NT2/D1 (cell line): Measurements from ENCODE around the gene CACNA1C.

Source experiments
- DNase-seq: peaks from one replicate; pipeline ENCODE4 v3.0.0-alpha.2; 2011; ENCODE audit warnings: low read depth, low spot score
- H3K27me3 ChIP-seq: 2 replicates; pipeline ENCODE4 v1.6.0; 2011; ENCODE audit warnings: mild to moderate bottlenecking; ENCODE audit not compliant: insufficient read length, insufficient read depth
- H3K36me3 ChIP-seq: 2 replicates; pipeline ENCODE4 v1.6.1; 2011; ENCODE audit warnings: mild to moderate bottlenecking, low read length, mixed read lengths; ENCODE audit not compliant: insufficient read depth, insufficient read length
- H3K4me1 ChIP-seq: 2 replicates; pipeline ENCODE4 v1.5.1; 2011; ENCODE audit not compliant: insufficient read depth, insufficient read length
- H3K4me3 ChIP-seq: 2 replicates; pipeline ENCODE4 v1.5.1; 2011; ENCODE audit warnings: low read depth; ENCODE audit not compliant: insufficient read length
- H3K9ac ChIP-seq: 2 replicates; pipeline ENCODE4 v1.6.0; 2011; ENCODE audit warnings: low read depth; ENCODE audit not compliant: insufficient read length
- H3K9me3 ChIP-seq: 2 replicates; pipeline ENCODE4 v1.5.1; 2011; ENCODE audit warnings: mild to moderate bottlenecking, low read length; ENCODE audit not compliant: insufficient read depth
- SUZ12 ChIP-seq: IDR thresholded peaks from 2 replicates; pipeline ENCODE4 v1.6.1; 2011; ENCODE audit not compliant: insufficient read length, insufficient read depth; ENCODE audit errors: extremely low read depth
- YY1 ChIP-seq: IDR thresholded peaks from 2 replicates; pipeline ENCODE4 v1.6.1; 2011; ENCODE audit not compliant: insufficient read length, insufficient read depth
- ZNF274 ChIP-seq: IDR thresholded peaks from 2 replicates; pipeline ENCODE4 v1.6.1; 2011; ENCODE audit warnings: mild to moderate bottlenecking, low read depth, low read length

CACNA1C gene

DNA sequence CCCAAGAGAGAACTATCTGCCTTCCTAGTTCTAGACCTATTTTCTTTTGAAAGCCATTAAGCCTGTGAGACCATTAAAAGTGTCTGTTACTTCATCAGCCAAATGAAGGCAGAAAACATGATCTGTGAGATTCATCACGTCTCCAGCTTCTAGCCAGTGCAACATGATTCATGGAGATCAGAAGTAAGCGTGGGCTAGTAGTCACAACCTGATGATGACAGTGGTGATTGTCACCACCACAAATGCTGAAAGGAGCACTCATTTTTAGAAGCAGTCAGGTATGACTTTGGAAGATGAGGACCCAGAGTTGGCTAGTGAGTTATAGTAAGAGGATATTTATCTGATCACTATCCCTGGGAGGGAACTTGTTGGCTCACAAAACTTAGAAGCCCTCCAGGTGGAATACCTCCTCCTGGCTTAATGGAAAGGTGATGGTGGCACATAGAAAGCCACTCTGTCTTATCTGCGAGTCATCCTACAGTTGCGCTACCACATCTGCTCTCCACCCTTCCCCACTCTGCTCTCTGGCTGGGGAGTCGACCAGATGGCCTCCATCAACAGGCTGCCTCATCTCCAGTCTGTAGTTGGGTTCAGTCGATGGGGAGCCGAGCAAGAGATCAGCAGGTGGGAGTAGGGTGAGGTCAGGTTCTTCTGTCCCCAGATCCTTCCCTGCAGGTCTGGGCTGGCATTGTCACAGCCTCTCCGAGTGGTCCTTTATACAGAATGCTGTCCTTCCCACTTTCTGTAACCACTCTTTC is 424.4 kb downstream of the CACNA1C start:
- DNase-seq, result no peak

DNA sequence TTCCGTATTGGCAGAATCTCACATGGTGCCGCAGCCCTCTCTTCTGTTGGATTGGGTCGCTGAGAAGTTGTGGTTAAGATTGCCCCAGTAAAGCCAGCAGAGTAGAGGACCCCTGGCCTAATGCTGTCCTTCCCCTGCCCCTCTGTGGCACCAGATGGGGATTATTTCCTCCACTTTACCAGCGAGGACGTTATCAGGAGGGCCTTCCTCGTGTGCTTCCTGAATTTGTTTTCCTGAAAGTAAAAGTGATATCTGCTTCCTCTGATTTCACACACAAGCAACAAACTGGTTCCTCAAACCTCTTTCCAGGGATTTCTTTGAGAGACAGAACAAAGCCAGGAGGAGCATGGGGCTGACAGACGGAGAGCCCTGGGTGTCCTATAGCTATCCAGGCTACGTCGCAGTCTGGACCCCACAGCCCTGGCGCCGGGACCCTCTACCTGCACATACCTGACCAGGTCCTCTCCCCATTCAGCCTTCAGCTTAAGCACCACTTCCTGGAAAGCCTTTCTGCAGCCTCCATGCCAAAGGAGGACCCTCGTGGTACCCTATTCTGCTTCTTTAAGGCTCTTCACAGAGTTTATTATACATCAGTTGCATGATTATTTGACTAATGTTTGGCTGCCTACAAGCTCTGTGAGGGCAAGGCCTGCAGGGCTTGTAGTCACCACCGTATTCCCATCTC is 427.2 kb downstream of the CACNA1C start:
- no peaks in the 10 kb centered on the region for H3K36me3 ChIP-seq
- no peak for DNase-seq
- H3K4me1 ChIP-seq, result no peaks in the 10 kb centered on the region
- peaks cover 8% of the 10 kb centered on the region; the same call in 1 of the 2 replicates for H3K9me3 ChIP-seq
- TF ChIP-seq SUZ12, result no peak
- TF ChIP-seq YY1, result no peak
- no peak for TF ChIP-seq ZNF274
- H3K4me3 ChIP-seq, result no peak overlapping the region
- no peak overlapping the region for H3K9ac ChIP-seq
- no peaks in the 10 kb centered on the region for H3K27me3 ChIP-seq

More for the DNA sequence above, 424.4 kb downstream of the CACNA1C start:
- TF ChIP-seq ZNF274 (no peak), SUZ12 (no peak), YY1 (no peak)
- no peaks in the 10 kb centered on the region for H3K4me1 ChIP-seq
- no peak overlapping the region for H3K9ac ChIP-seq
- H3K36me3 ChIP-seq, result no peaks in the 10 kb centered on the region
- H3K9me3 ChIP-seq, result peaks cover 8% of the 10 kb centered on the region; the same call in 1 of the 2 replicates
- no peaks in the 10 kb centered on the region for H3K27me3 ChIP-seq
- H3K4me3 ChIP-seq, result no peak overlapping the region

DNA sequence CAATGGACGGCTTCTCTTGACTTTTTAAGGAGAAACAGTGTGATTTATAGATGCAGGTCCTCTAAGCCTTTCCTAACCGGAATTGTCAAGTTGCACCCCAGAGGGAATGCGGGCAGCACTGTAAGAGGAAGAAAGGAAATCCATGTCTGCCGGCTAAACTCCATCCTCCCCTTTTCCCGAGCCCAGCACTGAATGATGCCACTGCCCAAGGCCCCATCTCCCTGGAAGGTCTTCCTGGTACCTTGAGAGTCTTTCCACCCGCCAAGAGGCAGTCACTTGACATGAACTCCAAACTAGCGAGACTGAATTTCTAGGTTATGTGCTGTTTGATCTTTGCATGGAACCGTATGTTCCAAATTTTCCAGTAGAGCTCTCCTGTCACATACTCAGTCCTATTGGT is 428.6 kb downstream of the CACNA1C start:
- TF ChIP-seq SUZ12 (no peak), YY1 (no peak), ZNF274 (no peak)
- H3K36me3 ChIP-seq, result no peaks in the 10 kb centered on the region
- DNase-seq, result no peak
- H3K4me3 ChIP-seq, result no peak overlapping the region
- no peaks in the 10 kb centered on the region for H3K4me1 ChIP-seq
- no peaks in the 10 kb centered on the region for H3K27me3 ChIP-seq
- no peak overlapping the region for H3K9ac ChIP-seq
- peaks cover 8% of the 10 kb centered on the region; the same call in 1 of the 2 replicates for H3K9me3 ChIP-seq

DNA sequence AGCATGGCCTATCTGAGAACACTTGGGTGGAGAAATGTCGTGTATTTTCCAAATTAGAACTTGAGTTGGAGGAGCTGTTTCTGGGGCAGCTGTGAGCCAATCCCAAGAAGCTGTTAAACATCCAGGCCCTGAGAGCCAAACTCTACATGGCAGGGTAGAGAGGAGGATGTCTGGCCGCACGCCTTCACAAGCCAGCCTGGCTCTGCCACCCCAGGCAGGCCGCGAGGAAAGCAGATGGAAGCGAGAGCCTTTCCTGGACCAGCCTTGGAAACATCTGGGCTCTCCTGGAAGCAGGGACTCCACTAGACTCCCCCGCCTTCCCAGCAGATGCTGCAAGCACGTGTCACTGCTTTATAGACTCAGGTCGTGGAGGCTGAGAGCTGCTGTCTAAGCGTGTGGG is 429.2 kb downstream of the CACNA1C start:
- Histone ChIP-seq H3K27me3 (no peaks in the 10 kb centered on the region), H3K9ac (no peak overlapping the region), H3K4me3 (no peak overlapping the region), H3K4me1 (no peaks in the 10 kb centered on the region), H3K36me3 (no peaks in the 10 kb centered on the region), H3K9me3 (peaks cover 8% of the 10 kb centered on the region; the same call in 1 of the 2 replicates)
- no peak for TF ChIP-seq SUZ12
- no peak for TF ChIP-seq ZNF274
- TF ChIP-seq YY1, result no peak
- no peak for DNase-seq

DNA sequence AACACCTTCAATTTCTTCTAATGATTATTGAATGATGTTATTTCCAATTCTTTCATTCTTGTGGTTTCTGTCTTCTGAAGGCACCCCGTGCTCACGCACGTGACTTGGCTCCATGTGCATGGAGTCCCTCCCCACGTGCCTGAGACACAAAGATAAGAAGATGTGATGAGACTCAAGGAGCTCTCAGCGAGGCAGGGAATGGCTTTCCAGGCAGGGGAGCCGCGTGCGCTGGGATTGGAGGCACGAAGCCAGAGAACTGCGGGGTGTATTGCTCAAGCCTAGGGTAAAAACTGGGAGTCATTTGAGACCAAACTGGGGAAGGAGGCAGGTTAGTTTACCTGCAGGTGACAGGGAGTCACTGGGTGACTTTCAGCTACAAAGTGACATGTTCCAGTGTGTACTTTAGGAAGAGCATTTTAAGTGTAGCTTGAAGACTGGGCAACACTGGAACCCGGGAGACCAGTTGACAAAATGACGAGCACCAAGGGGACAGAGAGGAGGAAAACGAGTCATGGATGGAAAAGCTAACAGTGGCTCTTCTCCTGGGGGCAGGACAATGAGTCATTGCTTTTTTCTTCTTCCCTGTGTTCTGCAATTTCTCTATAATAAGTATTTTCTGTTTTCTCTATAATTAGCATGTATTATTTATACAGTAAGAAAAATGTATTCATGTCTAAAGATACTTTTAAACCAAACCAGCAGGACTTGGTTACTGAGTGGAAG is 430.3 kb downstream of the CACNA1C start:
- Histone ChIP-seq H3K9me3 (peaks cover 8% of the 10 kb centered on the region; the same call in 1 of the 2 replicates), H3K27me3 (no peaks in the 10 kb centered on the region), H3K36me3 (no peaks in the 10 kb centered on the region), H3K9ac (no peak overlapping the region), H3K4me1 (no peaks in the 10 kb centered on the region), H3K4me3 (no peak overlapping the region)
- TF ChIP-seq YY1 (no peak), SUZ12 (no peak), ZNF274 (no peak)
- DNase-seq, result no peak

DNA sequence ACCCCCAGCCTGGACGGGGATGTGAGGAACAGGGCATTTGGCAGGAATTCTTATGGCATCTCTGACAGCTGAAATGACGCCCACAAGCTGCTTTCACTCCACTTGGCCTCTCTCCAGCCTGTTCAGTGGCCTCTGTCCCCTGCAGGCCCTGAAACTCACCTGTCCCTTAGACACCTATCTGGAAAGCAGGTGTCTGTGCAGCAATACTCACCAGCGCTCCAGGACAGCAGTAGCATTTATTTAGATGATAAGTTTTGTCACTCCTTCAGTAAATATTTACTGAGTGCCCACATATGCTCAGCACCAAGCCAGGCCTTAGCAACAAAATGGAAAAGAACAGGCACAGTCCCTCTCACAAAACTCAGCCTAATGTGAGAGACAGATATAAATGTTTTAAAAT is 430.9 kb downstream of the CACNA1C start:
- Histone ChIP-seq H3K36me3 (no peaks in the 10 kb centered on the region), H3K9me3 (peaks cover 8% of the 10 kb centered on the region; the same call in 1 of the 2 replicates), H3K4me3 (no peak overlapping the region), H3K27me3 (no peaks in the 10 kb centered on the region), H3K9ac (no peak overlapping the region), H3K4me1 (no peaks in the 10 kb centered on the region)
- no peak for DNase-seq
- TF ChIP-seq YY1, result no peak
- TF ChIP-seq SUZ12, result no peak
